Amygdala (tissue), 56 donors: ENCODE data around the gene TENT4A.
A peak's percentile ranks its signal among the peaks of the same experiment; 100 is the strongest.

Experiments
- DNase-seq, 56 donors: peaks; one replicate each; lab custom pipeline; 2025; lab: John Stamatoyannopoulos, UW

The TENT4A gene

DNA sequence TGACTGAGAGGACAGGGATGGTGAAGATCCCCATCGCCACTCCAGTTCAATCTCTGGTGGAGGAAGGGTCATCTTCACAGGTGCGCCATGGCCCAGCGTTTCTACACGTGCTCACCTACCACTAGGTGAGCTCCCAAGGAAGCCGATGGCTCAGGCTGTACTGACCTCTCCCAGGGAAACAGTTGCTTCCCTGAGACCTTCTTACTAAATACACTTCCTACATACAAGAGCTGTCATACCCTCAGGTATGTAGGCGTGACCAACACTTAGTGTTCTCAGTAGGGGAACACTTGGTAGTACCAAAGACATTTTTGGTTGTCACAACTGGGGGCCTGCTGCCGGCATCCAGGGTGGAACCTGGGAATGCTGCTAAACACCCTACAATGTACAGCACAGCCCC lies 75.2 kb downstream of the TENT4A start:
- no peak for DNase-seq

DNA sequence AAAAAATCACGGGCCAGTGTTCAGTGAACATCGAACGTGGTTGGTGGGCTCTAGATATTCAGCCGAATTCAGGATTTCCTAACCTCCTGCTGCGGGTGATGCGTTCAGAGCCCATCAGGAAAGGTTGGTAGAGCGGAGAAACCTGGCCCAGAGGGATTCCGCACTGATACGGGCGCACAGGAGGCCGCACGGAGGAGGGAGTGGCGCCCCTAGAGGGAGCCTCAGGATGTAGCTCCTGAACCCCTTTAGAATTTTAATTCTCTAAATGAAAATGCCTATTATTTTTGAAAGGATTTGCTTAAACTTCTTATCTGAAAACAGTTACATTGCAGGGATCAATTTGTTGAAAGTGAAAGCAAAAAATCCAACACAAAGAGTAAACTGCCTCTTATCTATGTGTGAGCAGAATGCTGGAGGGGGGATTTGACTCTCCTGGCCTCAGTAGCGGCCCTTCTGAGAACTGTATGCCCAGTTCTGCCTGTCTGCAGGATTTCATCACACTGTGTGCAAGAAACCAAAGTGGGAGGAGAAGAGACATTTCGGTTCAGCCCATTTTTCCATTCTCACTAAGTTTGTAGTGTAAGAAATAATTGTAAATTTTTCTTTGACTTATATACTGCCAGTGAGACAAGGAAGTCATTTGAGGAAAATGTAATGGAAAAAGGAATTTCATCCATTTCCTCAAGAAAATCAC lies 75.9 kb downstream of the TENT4A start:
- DNase-seq = no peak

DNA sequence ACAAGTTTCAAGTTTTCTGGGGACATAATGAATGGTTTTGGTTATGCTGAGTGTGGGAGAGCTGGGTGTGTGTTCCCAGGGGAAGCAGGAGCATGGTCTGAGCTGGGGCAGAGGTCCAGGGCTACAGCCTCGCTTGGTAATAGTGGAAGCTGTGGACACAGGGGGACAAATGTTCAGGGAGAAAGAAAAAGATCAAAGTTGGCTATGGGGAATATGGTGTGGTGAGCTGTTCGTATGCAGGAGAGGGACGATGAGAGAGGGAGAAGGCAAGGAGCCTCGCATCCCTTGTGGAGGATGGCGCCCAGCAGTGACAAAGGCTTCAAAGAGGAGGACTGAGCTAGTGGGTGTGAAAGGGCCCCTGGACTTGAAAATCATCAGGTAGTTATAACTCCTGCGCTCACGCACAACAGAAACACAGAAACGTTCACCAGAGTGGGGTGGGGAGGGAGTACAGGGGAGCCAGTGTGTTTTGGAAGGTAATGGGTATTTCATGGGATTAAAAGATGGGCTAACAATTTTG lies 77.2 kb downstream of the TENT4A start:
- no peak for DNase-seq

DNA sequence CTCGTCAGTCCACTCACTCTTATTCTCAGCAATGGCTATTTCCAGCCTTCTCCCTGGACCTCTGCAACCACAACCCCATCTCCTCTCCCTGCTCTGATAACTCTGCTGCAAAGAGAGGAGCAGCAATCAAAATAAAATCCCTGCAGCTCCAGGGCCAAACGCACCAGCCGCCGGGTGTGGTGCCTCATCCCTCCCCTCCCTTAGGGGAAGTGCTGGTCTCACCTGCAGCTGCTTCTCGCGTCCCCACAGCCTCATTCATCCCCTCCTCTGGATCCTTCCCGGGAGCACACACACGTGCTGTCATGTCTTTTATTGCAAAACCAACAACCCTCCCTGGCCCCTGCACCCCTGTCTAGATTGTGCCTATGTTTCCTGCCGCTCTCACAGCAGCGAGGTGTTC lies 77.8 kb downstream of the TENT4A start:
- DNase-seq = no peak

DNA sequence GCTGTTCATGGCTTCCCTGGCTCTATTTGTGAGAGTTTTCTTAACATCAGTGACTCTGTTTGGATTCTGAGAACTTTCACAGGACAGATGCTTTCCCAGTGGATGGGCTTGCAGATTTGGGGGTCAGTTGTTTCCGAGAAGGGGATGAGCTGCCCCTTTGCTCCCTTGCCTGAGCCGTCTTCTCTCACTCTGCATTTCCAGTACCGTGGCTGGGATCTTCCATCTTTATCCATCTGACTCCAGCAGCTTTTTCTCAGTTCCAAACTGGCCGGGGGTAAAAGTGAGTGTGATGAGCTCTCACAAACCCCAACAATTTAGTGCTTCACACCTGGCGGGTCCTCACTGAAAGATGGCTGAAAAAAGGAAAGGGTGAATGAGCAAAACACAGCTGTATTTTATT lies 79.1 kb downstream of the TENT4A start:
- no peak for DNase-seq

DNA sequence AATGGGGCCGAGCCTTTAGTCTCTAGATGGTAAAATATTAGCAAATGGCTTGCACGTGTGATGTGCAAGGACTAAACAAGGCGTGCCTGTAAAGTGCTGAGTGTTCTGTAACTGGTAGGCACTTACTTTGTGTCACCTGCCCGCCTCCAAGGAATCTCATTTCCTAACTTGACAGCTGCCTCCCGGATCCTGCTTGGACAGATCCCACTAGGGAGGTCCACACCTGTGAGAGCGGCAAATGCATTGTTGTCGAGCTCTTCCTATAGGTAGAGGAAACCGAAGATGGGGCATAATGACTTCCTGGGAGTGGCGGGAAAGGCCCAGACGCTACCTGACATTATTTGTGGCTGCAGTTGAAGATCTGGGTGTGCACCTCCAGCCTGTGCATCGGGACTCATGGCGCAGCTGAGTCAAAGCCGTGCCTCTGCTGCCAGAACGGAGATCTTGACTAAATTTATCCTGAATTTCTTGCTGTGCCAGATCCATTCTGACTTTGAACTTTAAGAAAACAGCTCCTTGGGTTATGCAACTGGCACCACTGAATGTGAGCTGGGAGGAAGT lies 79.8 kb downstream of the TENT4A start:
- peak in 1 of 56 donors; percentile 11 for DNase-seq

DNA sequence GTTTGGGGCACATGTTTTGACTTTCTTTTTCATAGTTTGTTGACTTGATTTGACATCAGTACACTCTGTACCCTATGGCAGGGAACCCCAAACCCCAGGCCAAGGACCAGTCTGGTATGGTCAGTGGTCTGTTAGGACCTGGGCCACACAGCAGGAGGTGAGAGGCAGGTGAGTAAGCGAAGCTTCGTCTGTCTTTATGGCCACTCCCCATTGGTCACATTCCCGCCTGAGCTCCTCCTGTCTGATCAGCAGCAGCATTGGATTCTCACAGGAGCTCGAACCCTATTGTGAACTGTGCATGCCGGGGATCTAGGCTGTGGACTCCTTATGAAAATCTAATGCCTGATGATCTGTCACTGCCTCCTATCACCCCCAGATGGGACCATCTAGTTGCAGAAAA lies 88.0 kb downstream of the TENT4A start:
- DNase-seq = no peak

DNA sequence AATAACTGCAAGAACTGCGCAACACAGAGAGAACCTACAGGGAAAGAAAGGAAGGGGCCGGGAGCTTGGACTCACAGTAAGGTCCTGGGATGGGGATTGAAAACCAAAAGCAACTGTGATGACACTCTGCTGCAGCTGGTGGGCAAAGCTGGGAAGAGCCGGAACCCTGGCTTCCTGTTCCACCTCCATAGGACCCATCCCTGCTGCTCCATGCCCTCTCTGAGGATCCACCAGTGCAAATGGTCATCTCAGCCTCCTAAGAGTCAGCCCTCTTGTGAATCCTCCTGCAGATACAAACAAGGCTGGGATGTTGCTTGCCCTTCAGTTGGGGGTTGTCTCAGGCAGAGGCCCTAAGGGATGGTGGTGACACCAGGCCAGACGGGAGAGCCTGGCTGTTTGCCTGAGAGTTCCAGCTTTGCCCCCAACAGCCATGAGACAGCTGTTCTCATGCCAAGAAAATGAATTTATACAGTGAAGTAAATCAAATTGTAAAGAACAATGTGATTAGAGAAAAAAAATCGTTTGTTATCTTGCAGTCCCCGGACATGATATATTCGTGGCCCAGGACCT lies 90.8 kb downstream of the TENT4A start:
- no peak for DNase-seq

DNA sequence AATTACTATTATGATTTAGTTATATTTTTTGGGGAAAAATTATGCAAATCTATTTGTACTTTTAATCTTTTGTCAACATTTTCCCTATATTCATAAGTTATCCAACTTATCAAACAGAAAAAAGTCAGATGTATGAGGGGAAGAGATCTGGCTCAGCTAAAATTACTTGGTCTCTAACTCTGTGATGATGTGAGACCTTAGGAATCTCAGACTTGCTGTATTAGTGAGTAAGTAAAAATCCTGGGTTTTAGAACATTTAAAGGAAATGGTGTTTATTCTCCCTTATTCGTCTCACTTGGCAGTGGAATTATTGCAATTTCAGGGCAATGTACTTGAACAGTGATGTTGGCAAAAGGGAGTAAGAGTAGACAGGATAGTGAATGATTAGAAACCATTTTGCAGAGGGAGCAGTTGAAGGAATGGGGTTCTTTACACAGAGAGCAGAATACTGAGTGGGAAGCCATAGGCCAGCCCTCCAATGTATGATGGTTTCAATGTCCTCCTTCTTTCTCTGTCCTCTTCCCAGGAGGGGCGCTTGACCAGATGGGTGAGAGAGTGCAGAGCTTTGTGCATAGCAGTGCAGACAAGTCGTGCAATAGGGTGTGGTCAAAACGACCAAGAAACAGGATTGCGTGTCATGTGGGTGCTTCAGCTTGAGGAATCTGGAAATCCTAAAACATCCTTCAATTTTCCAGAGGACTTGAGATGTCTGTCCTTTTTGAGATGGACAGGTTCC lies 91.7 kb downstream of the TENT4A start:
- no peak for DNase-seq

DNA sequence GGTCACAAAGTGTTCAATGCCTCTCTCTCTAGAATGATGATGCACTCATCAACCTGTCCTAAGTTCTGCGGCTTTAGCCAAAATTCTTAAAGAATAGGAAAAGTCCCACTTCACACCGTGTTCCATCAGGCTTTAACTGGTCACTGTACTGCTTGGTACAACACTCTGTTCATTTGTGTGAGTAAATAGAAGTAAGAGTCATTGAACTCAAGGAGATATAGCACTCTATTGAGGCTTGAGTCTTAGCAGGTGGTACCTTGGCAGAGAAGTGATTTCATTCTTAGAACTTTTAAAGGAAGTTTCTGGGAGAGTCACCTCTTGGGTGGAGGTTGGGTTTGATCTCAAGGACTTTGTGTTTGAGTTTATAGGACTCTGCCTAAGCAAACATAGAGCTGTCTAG lies 92.6 kb downstream of the TENT4A start:
- DNase-seq = no peak
